SH-SY5Y (cell line): Measurements from ENCODE around the gene GEMIN7.

ENCODE experiments used
- GATA2 ChIP-seq: IDR thresholded peaks from 2 replicates; pipeline ENCODE4 v1.6.1; 2011; ENCODE audit warnings: mild to moderate bottlenecking, low read depth, low read length
- GATA3 ChIP-seq: IDR thresholded peaks from 2 replicates; pipeline ENCODE4 v1.6.1; 2011; ENCODE audit warnings: low read depth, mild to moderate bottlenecking, low read length, moderate library complexity

DNA sequence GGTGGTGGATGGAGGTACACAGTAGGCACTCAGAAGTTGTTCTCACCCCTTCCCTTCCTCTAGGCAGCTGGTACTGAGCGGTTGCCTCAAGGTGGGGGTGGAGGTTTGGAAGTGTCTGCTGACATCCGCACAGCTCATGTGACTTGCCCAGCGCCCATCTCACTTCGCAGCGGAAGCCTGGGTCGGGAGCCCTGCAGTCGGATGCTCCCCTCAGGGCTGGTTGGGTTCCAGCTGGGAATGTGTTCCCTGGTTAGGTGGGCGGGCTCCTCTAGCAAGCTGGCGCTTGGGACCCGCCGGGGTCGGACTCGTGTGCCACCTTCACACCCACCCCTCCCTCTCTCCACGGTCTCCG lies 24.1 kb downstream of the GEMIN7 start:
- TF ChIP-seq GATA3 = no peak
- no peak for TF ChIP-seq GATA2
